WTC11 (cell line): Measurements from ENCODE around the gene PALD1.

ENCODE experiments used
- CBFB ChIP-seq: sonication (generic); formaldehyde crosslinking; IDR thresholded peaks from 2 replicates; pipeline ENCODE4 v1.8.1; 2022; ENCODE audit warnings: mild to moderate bottlenecking, low read depth, missing genetic modification reagents
- CTCF ChIP-seq: fragments of 200-600 bp; IDR thresholded peaks from 2 replicates; pipeline ENCODE4 v1.8.0; 2022; ENCODE audit warnings: antibody characterized with exemption
- ESRRA ChIP-seq: sonication (generic); formaldehyde crosslinking; IDR thresholded peaks from 2 replicates; pipeline ENCODE4 v1.8.1; 2022; ENCODE audit warnings: mild to moderate bottlenecking, missing genetic modification reagents, borderline replicate concordance
- FOXP1 ChIP-seq: sonication (generic); formaldehyde crosslinking; IDR thresholded peaks from 2 replicates; pipeline ENCODE4 v1.8.0; 2022; ENCODE audit warnings: missing genetic modification reagents, mild to moderate bottlenecking, moderate library complexity, borderline replicate concordance
- MLX ChIP-seq: sonication (generic); formaldehyde crosslinking; IDR thresholded peaks from 2 replicates; pipeline ENCODE4 v1.8.1; 2023; ENCODE audit warnings: mild to moderate bottlenecking, missing genetic modification reagents, moderate library complexity
- NFYB ChIP-seq: sonication (generic); formaldehyde crosslinking; conservative IDR thresholded peaks from 2 replicates; pipeline ENCODE4 v1.8.0; 2022; ENCODE audit warnings: low read depth, missing genetic modification reagents
- NR2C2 ChIP-seq: sonication (generic); formaldehyde crosslinking; IDR thresholded peaks from 2 replicates; pipeline ENCODE4 v1.8.0; 2022; ENCODE audit warnings: mild to moderate bottlenecking, missing genetic modification reagents
- NR3C1 ChIP-seq: sonication (generic); formaldehyde crosslinking; conservative IDR thresholded peaks from 2 replicates; pipeline ENCODE4 v1.8.1; 2023; ENCODE audit warnings: low read depth, mild to moderate bottlenecking, missing genetic modification reagents
- PRDM15 ChIP-seq: sonication (generic); formaldehyde crosslinking; IDR thresholded peaks from 2 replicates; pipeline ENCODE4 v1.8.0; 2022; ENCODE audit warnings: missing genetic modification reagents
- USF2 ChIP-seq: sonication (generic); formaldehyde crosslinking; IDR thresholded peaks from 2 replicates; pipeline ENCODE4 v1.8.1; 2023; ENCODE audit warnings: mild to moderate bottlenecking, missing genetic modification reagents, moderate library complexity
- ZBTB21 ChIP-seq: sonication (generic); formaldehyde crosslinking; IDR thresholded peaks from 2 replicates; pipeline ENCODE4 v1.8.1; 2023; ENCODE audit warnings: mild to moderate bottlenecking, missing genetic modification reagents, borderline replicate concordance
- ZNF232 ChIP-seq: sonication (generic); formaldehyde crosslinking; IDR thresholded peaks from 2 replicates; pipeline ENCODE4 v1.8.0; 2022; ENCODE audit warnings: mild to moderate bottlenecking, missing genetic modification reagents
- ZNF425 ChIP-seq: fragments of 250-450 bp; sonication (Bioruptor Pico); conservative IDR thresholded peaks from 2 replicates; pipeline ENCODE4 v1.9.0; 2021; ENCODE audit warnings: mild to moderate bottlenecking

GRCh38 chr10:70550459-70550858 lies 71.9 kb downstream of the PALD1 start:
- no peak for TF ChIP-seq CTCF
- no peak for TF ChIP-seq NR3C1 (CRISPR knock-in tag)
- no peak for TF ChIP-seq MLX
- no peak for TF ChIP-seq ZBTB21 (CRISPR knock-in tag)
- TF ChIP-seq PRDM15 (CRISPR knock-in tag), result no peak
- no peak for TF ChIP-seq NR2C2 (CRISPR knock-in tag)
- no peak for TF ChIP-seq CBFB (CRISPR knock-in tag)
- TF ChIP-seq ZNF232, result no peak
- TF ChIP-seq NFYB (CRISPR knock-in tag), result no peak
- TF ChIP-seq USF2 (CRISPR knock-in tag), result no peak
- no peak for TF ChIP-seq ESRRA
- no peak for TF ChIP-seq FOXP1 (CRISPR knock-in tag)
- no peak for TF ChIP-seq ZNF425 (CRISPR knock-in tag)
